CD14-positive monocyte (primary cell): ENCODE data around the gene EFHC2. TPM values are rescaled to one million over a fixed set of nuclear protein-coding genes. Genes with fewer than 3 reads are reported as not detected.
"Not testable (repeated sequence)": the region's sequence is repeated elsewhere in the genome, so short reads cannot be mapped to it uniquely, and the experiment has no call there.

Experiments used
- DNase-seq, 3 donors: peaks; one replicate each; pipeline ENCODE4 v3.0.0-alpha.2; 2011 to 2022
- H2AFZ ChIP-seq: 2 replicates; pipeline ENCODE4 v1.6.0; 2012; ENCODE audit warnings: mild to moderate bottlenecking, low read depth, low read length, inconsistent platforms; ENCODE audit not compliant: insufficient read depth, poor library complexity, severe bottlenecking
- H3K27ac ChIP-seq, 2 donors: 1 replicate in 1 of 2; 2 replicates in 1 of 2; pipeline ENCODE4 v1.5.1; 2012 to 2013; ENCODE audit warnings: low read length in 2 of 2, control low read depth in 1 of 2, inconsistent platforms in 1 of 2, low read depth in 1 of 2, mild to moderate bottlenecking in 1 of 2
- H3K27me3 ChIP-seq, 2 donors: one replicate each; pipeline versions ENCODE4 v1.6.0 to v1.6.1; 2011 to 2013; ENCODE audit warnings: low read length in 2 of 2; ENCODE audit not compliant: control insufficient read depth in 2 of 2, insufficient read depth in 2 of 2
- H3K36me3 ChIP-seq, 2 donors: replicated peaks in 1 of 2; 1 replicate in 1 of 2; 2 replicates in 1 of 2; pipeline versions ENCODE4 v1.5.1 to v1.6.1; 2012 to 2013; ENCODE audit warnings: low read length in 2 of 2, control low read depth in 1 of 2, inconsistent platforms in 1 of 2, mild to moderate bottlenecking in 1 of 2; ENCODE audit not compliant: insufficient read depth in 2 of 2, control insufficient read depth in 1 of 2
- H3K4me1 ChIP-seq, 2 donors: 1 replicate in 1 of 2; 2 replicates in 1 of 2; pipeline versions ENCODE4 v1.5.1 to v1.6.1; 2012 to 2013; ENCODE audit warnings: low read length in 2 of 2, control low read depth in 1 of 2, inconsistent platforms in 1 of 2, mild to moderate bottlenecking in 1 of 2, moderate library complexity in 1 of 2; ENCODE audit not compliant: insufficient read depth in 2 of 2, control insufficient read depth in 1 of 2
- H3K4me2 ChIP-seq: replicated peaks from 2 replicates; pipeline ENCODE3; 2012; ENCODE audit warnings: low read length, moderate library complexity, mild to moderate bottlenecking; ENCODE audit not compliant: poor library complexity, severe bottlenecking; ENCODE audit errors: extremely low read depth
- H3K4me3 ChIP-seq, 3 experiments: fragments of 200-600 bp in 1 of 3; sonication (generic) in 1 of 3; replicated peaks in 1 of 3; 1 replicate in 2 of 3; 2 replicates in 1 of 3; pipeline ENCODE4 v1.5.1; 2011 to 2013; ENCODE audit warnings: low read length in 3 of 3, mild to moderate bottlenecking in 3 of 3, control low read depth in 2 of 3, low read depth in 2 of 3, inconsistent platforms in 1 of 3, moderate library complexity in 1 of 3
- H3K79me2 ChIP-seq: 2 replicates; pipeline ENCODE4 v1.6.0; 2012; ENCODE audit warnings: mild to moderate bottlenecking, control low read depth, inconsistent platforms, low read length, moderate library complexity; ENCODE audit not compliant: insufficient read depth
- H3K9ac ChIP-seq: 2 replicates; pipeline ENCODE4 v1.6.0; 2017; ENCODE audit warnings: low read length, mild to moderate bottlenecking; ENCODE audit not compliant: insufficient read depth, poor library complexity, severe bottlenecking
- H3K9me3 ChIP-seq, 2 donors: replicated peaks in 1 of 2; 1 replicate in 1 of 2; 2 replicates in 1 of 2; pipeline versions ENCODE4 v1.5.1 to v1.6.1; 2012 to 2013; ENCODE audit warnings: low read length in 2 of 2, control low read depth in 1 of 2; ENCODE audit not compliant: control insufficient read depth in 1 of 2, insufficient read depth in 1 of 2
- H4K20me1 ChIP-seq: 2 replicates; pipeline ENCODE4 v1.6.0; 2012; ENCODE audit warnings: mild to moderate bottlenecking, low read length, control low read depth, moderate library complexity; ENCODE audit not compliant: insufficient read depth
- H3K27ac Mint-ChIP-seq, 7 donors: one replicate each; pipeline ENCODE4 v1.8.0; 2020; ENCODE audit warnings: mild to moderate bottlenecking in 7 of 7, mixed read lengths in 7 of 7, moderate library complexity in 6 of 7, inconsistent platforms in 2 of 7
- H3K27me3 Mint-ChIP-seq, 3 donors: one replicate each; pipeline ENCODE4 v1.8.0; 2021 to 2022; ENCODE audit warnings: low read depth in 3 of 3, mild to moderate bottlenecking in 3 of 3, mixed read lengths in 3 of 3, moderate library complexity in 3 of 3, inconsistent platforms in 1 of 3
- H3K36me3 Mint-ChIP-seq, 2 donors: one replicate each; pipeline ENCODE4 v1.8.0; 2020; ENCODE audit warnings: mixed read lengths in 2 of 2, inconsistent platforms in 1 of 2, mild to moderate bottlenecking in 1 of 2
- H3K4me1 Mint-ChIP-seq: one replicate; pipeline ENCODE4 v1.8.0; 2020; ENCODE audit warnings: mild to moderate bottlenecking, mixed read lengths
- H3K4me3 Mint-ChIP-seq, 2 donors: one replicate each; pipeline ENCODE4 v1.8.0; 2020; ENCODE audit warnings: mild to moderate bottlenecking in 2 of 2, mixed read lengths in 2 of 2, moderate library complexity in 1 of 2
- H3K9me3 Mint-ChIP-seq, 7 donors: one replicate each; pipeline ENCODE4 v1.8.0; 2020 to 2022; ENCODE audit warnings: mixed read lengths in 7 of 7, mild to moderate bottlenecking in 6 of 7, moderate library complexity in 6 of 7, inconsistent platforms in 2 of 7
- WGBS: methylation state at CpG from one replicate; pipeline ENCODE4 v1.1.5; 2013; ENCODE audit warnings: missing lambda C conversion rate; ENCODE audit not compliant: insufficient coverage; 5-methylcytosine and 5-hydroxymethylcytosine counted together
- intact Hi-C, 2 donors: fragments of 100-400 bp; cut with micrococcal nuclease; formaldehyde crosslinking; loops; one replicate each; pipeline versions ENCODE4 v1.15.0 to v1.15.1; 2023
- polyA plus RNA-seq, 3 donors: library from polyadenylated mRNA; depleted of rRNA in 1 of 3; unstranded in 2 of 3; stranded (reverse) in 1 of 3; fragments of 300-500 nt in 2 of 3; fragments of >200 nt in 1 of 3; fragmentation: Illumina TruSeq in 2 of 3; gene quantifications; 1 replicate in 2 of 3; 2 replicates in 1 of 3; pipeline ENCODE4 v1.2.3, GENCODE V29; 2012 to 2021
- TF ChIP-seq, protein P1 (sequence below): fragments of 200-600 bp; IDR thresholded peaks from one replicate; pipeline ENCODE4 v1.8.0; 2022; ENCODE audit warnings: antibody characterized with exemption, mild to moderate bottlenecking

The EFHC2 gene
- polyA plus RNA-seq, 3 donors, result 0.05 to 0.22 TPM; not detected in 1

DNA sequence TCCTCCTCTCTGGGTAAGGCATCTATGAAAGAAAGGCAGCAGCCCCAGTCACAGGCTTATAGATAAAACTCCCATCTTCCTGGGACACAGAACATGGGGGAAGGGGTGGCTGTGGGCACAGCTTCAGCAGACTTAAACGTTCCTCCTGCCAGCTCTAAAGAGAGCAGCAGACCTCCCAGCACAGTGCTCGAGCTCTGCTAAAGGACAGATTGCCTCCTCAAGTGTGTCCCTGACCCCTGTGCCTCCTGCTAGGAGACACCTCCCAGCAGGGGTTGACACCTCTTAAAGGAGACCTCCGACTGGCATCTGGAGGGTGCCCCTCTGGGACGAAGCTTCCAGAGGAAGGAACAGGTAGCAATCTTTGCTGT is 89.9 kb downstream of the EFHC2 start:
- TF ChIP-seq, protein P1, sequence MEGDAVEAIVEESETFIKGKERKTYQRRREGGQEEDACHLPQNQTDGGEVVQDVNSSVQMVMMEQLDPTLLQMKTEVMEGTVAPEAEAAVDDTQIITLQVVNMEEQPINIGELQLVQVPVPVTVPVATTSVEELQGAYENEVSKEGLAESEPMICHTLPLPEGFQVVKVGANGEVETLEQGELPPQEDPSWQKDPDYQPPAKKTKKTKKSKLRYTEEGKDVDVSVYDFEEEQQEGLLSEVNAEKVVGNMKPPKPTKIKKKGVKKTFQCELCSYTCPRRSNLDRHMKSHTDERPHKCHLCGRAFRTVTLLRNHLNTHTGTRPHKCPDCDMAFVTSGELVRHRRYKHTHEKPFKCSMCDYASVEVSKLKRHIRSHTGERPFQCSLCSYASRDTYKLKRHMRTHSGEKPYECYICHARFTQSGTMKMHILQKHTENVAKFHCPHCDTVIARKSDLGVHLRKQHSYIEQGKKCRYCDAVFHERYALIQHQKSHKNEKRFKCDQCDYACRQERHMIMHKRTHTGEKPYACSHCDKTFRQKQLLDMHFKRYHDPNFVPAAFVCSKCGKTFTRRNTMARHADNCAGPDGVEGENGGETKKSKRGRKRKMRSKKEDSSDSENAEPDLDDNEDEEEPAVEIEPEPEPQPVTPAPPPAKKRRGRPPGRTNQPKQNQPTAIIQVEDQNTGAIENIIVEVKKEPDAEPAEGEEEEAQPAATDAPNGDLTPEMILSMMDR, result no peak
- intact Hi-C loops, result no loop called here

DNA sequence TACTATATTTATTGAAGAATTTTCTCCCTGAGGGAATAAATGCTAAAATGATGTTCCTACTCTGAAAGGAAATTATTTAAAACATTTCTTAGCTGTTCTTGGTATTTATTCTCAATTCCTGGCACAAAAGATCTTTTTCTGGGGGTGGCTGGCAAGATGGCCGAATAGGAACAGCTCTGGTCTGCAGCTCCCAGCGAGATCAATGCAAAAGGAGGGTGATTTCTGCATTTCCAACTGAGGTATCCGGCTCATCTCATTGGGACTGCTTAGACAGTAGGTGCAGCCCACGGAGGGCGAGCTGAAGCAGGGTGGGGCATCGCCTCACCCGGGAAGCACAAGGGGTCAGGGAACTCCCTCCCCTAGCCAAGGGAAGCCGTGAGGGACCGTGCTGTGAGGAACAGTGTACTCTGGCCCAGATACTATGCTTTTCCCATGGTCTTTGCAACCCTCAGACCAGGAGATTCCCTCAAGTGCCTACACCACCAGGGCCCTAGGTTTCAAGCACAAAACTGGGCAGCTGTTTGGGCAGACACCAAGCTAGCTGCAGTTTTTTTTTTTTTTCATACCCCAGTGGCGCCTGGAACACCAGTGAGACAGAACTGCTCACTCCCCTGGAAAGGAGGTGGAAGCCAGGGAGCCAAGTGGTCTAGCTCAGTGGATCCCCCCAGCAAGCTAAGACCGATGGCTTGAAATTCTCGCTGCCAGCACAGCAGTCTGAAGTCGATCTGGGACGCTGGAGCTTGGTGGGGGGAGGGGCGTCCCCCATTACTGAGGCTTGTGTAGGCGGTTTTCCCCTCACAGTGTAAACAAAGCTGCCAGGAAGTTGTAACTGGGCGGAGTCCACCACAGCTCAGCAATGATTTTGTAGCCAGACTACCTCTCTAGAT is 90.5 kb downstream of the EFHC2 start:
- intact Hi-C loops, H3K36me3 ChIP-seq, H3K9ac ChIP-seq, H4K20me1 ChIP-seq, H3K27ac ChIP-seq, H3K36me3 Mint-ChIP-seq, H3K27ac Mint-ChIP-seq, H3K9me3 ChIP-seq, H2AFZ ChIP-seq, H3K79me2 ChIP-seq: not testable (repeated sequence)
- Histone ChIP-seq H3K4me2 (peak overlapping the region; percentile 23), H3K27me3 (peaks cover 28 to 30% of the 10 kb centered on the region in 2 donors), H3K4me3 (peak overlapping the region in 1 of 3 experiments; percentile 40), H3K4me1 (peaks cover 25 to 27% of the 10 kb centered on the region in 2 donors)
- peaks cover 42% of the 10 kb centered on the region for H3K4me1 Mint-ChIP-seq
- DNase-seq, result peak in 2 of 3 donors; percentile 5 to 7
- 50% methylated on average over 4 of the region's 17 CpGs for WGBS
- H3K9me3 Mint-ChIP-seq, result peaks cover 0 to 10% (median 4%) of the 10 kb centered on the region in 7 donors
- H3K4me3 Mint-ChIP-seq, result peak overlapping the region in 1 of 2 donors; percentile 76
- H3K27me3 Mint-ChIP-seq, result peaks cover 44 to 72% (median 66%) of the 10 kb centered on the region in 3 donors

More for the DNA sequence above, 89.9 kb downstream of the EFHC2 start:
- Histone ChIP-seq H4K20me1 (no peaks in the 10 kb centered on the region), H3K27me3 (peaks cover 24 to 32% of the 10 kb centered on the region in 2 donors), H3K9ac (no peak overlapping the region), H3K36me3 (no peaks in the 10 kb centered on the region), H2AFZ (no peak overlapping the region), H3K27ac (no peak overlapping the region), H3K4me3 (peak overlapping the region in 1 of 3 experiments; percentile 40), H3K79me2 (no peaks in the 10 kb centered on the region), H3K4me2 (peak overlapping the region; percentile 23), H3K9me3 (no peaks in the 10 kb centered on the region), H3K4me1 (peaks cover 25 to 27% of the 10 kb centered on the region in 2 donors)
- Mint-ChIP-seq H3K36me3 (peaks cover 0 to 10% of the 10 kb centered on the region in 2 donors), H3K4me1 (peaks cover 42% of the 10 kb centered on the region), H3K27me3 (peaks cover 51 to 77% (median 71%) of the 10 kb centered on the region in 3 donors), H3K27ac (peak overlapping the region in 1 of 7 donors; percentile 47), H3K4me3 (peak overlapping the region in 1 of 2 donors; percentile 76), H3K9me3 (peaks cover 0 to 12% (median 6%) of the 10 kb centered on the region in 7 donors)
- WGBS, result 35% methylated on average over 2 of the region's 4 CpGs
- no peak for DNase-seq
